K562 (cell line): ENCODE results near the gene RNPEPL1. TPM values are rescaled to one million over a fixed set of nuclear protein-coding genes. Genes with fewer than 3 reads are reported as not detected.
A peak's percentile ranks its signal among the peaks of the same experiment; 100 is the strongest.

Experiments used
- ATF1 ChIP-seq, 2 experiments: fragments of 450-650 bp in 1 of 2; IDR thresholded peaks; 2 replicates each; pipeline ENCODE4 v1.6.1; 2016; ENCODE audit warnings: missing compliant biosample characterization in 1 of 2, missing genetic modification characterization in 1 of 2
- ATF7 ChIP-seq: fragments of 450-650 bp; IDR thresholded peaks from 2 replicates; pipeline ENCODE4 v1.7.1; 2014; ENCODE audit warnings: mild to moderate bottlenecking, moderate library complexity
- CCNT2 ChIP-seq: IDR thresholded peaks from 2 replicates; pipeline ENCODE4 v1.6.1; 2011; ENCODE audit warnings: borderline replicate concordance, low read depth, mild to moderate bottlenecking, moderate library complexity, mixed read lengths, low read length; ENCODE audit not compliant: insufficient read length; ENCODE audit errors: extremely low read depth
- CTCF ChIP-seq, 3 experiments: IDR thresholded peaks in 2 of 3; conservative IDR thresholded peaks in 1 of 3; 2 replicates each; pipeline ENCODE4 v1.5.1; 2011 to 2012; ENCODE audit warnings: low read length in 3 of 3, mild to moderate bottlenecking in 3 of 3, control low read depth in 2 of 3, improper control_type of control experiment in 1 of 3, inconsistent platforms in 1 of 3, low read depth in 1 of 3, mixed read lengths in 1 of 3, moderate library complexity in 1 of 3; ENCODE audit not compliant: insufficient read depth in 2 of 3
- DMBX1 ChIP-seq: fragments of 250-450 bp; sonication (Bioruptor Pico); IDR thresholded peaks from 2 replicates; pipeline ENCODE4 v1.8.0; 2022; ENCODE audit warnings: inconsistent platforms, mild to moderate bottlenecking, moderate library complexity, borderline replicate concordance
- FOXM1 ChIP-seq, 2 experiments: fragments of 450-650 bp in 1 of 2; sonication (generic) in 1 of 2; formaldehyde crosslinking in 1 of 2; IDR thresholded peaks; 2 replicates each; pipeline versions ENCODE4 v1.6.1 to v1.9.0; 2017 to 2022; ENCODE audit warnings: low read depth in 2 of 2, mild to moderate bottlenecking in 2 of 2, missing genetic modification reagents in 1 of 2, moderate library complexity in 1 of 2
- ILF3 ChIP-seq: fragments of 450-650 bp; IDR thresholded peaks from 2 replicates; pipeline ENCODE4 v1.6.1; 2018; ENCODE audit warnings: antibody characterized with exemption, mild to moderate bottlenecking, moderate library complexity, borderline replicate concordance
- MNT ChIP-seq, 2 experiments: fragments of 450-650 bp; conservative IDR thresholded peaks; 2 replicates each; pipeline ENCODE4 v1.6.1; 2017; ENCODE audit warnings: mild to moderate bottlenecking in 2 of 2, moderate library complexity in 2 of 2
- MTA3 ChIP-seq: fragments of 450-650 bp; formaldehyde crosslinking; IDR thresholded peaks from 2 replicates; pipeline ENCODE4 v1.6.1; 2017; ENCODE audit warnings: mild to moderate bottlenecking, borderline replicate concordance
- MYC ChIP-seq, 2 experiments: fragments of 250-450 bp in 1 of 2; sonication (Bioruptor Pico) in 1 of 2; IDR thresholded peaks; 2 replicates each; pipeline versions ENCODE4 v1.5.1 to v1.6.1; 2012 to 2021; ENCODE audit warnings: low read depth in 2 of 2, borderline replicate concordance in 1 of 2, improper control_type of control experiment in 1 of 2, low read length in 1 of 2, mild to moderate bottlenecking in 1 of 2, moderate library complexity in 1 of 2
- NFXL1 ChIP-seq: fragments of 450-650 bp; formaldehyde crosslinking; IDR thresholded peaks from 2 replicates; pipeline ENCODE4 v1.4.0; 2021; ENCODE audit warnings: mild to moderate bottlenecking
- NRF1 ChIP-seq, 2 experiments: fragments of 450-650 bp; IDR thresholded peaks in 1 of 2; conservative IDR thresholded peaks in 1 of 2; 2 replicates each; pipeline ENCODE4 v1.6.1; 2014; ENCODE audit warnings: mild to moderate bottlenecking in 2 of 2
- PHF20 ChIP-seq: fragments of 450-650 bp; IDR thresholded peaks from 2 replicates; pipeline ENCODE4 v1.6.1; 2018; ENCODE audit not compliant: partially characterized antibody
- POLR2A ChIP-seq: fragments of 450-650 bp; conservative IDR thresholded peaks from 2 replicates; pipeline ENCODE4 v1.6.1; 2016
- SAP30 ChIP-seq: fragments of 200-600 bp; sonication (generic); IDR thresholded peaks from 2 replicates; pipeline ENCODE4 v1.6.1; 2012; ENCODE audit warnings: borderline replicate concordance, low read depth, mild to moderate bottlenecking, moderate library complexity, low read length, control low read depth, inconsistent platforms; ENCODE audit not compliant: insufficient read depth, poor library complexity, severe bottlenecking
- TBP ChIP-seq: optimal IDR thresholded peaks from 2 replicates; pipeline ENCODE3; 2011; ENCODE audit warnings: low read depth, low read length, improper control_type of control experiment
- ZKSCAN1 ChIP-seq: fragments of 150-350 bp; IDR thresholded peaks from 2 replicates; pipeline ENCODE4 v1.6.1; 2016; ENCODE audit warnings: low read depth, low read length
- ZNF583 ChIP-seq: fragments of 250-450 bp; sonication (Bioruptor Pico); IDR thresholded peaks from 2 replicates; pipeline ENCODE4 v1.4.0; 2020
- ZNF766 ChIP-seq: fragments of 200-800 bp; sonication (Bioruptor generic); conservative IDR thresholded peaks from 2 replicates; pipeline ENCODE4 v1.6.1; 2016; ENCODE audit warnings: missing genetic modification characterization, missing compliant biosample characterization
- polyA plus RNA-seq, 8 experiments: library from polyadenylated mRNA; depleted of rRNA in 4 of 8; stranded (reverse) in 5 of 8; unstranded in 3 of 8; fragments of >200 nt; fragmentation: Nextera tagmentation in 2 of 8; fragmentation: Illumina TruSeq in 1 of 8; extraction: Ambion mirVana in 2 of 8; extraction: Trizol in 1 of 8; gene quantifications; 2 replicates each; pipeline versions ENCODE4 v1.2.1 to v1.2.3, GENCODE V29; 2011 to 2014; ENCODE audit warnings: inconsistent platforms in 1 of 8, missing spikeins in 1 of 8
- total RNA-seq, 7 experiments: library from RNA; depleted of rRNA in 6 of 7; stranded (reverse); fragments of >200 nt in 6 of 7; fragmentation: Illumina TruSeq in 2 of 7; extraction: Trizol in 2 of 7; gene quantifications; 2 replicates each; pipeline versions ENCODE4 v1.2.1 to v1.2.3, GENCODE V29; 2011 to 2021; ENCODE audit warnings: low replicate concordance in 1 of 7

The RNPEPL1 gene
- total and polyA plus RNA-seq, 9 of the 15 experiments (the other 6 are each of a cell fraction or from before 2014, with no cell fraction given): 0.07 to 38.7 (median 5.6) TPM

GRCh38 chr2:240560480-240561324 lies 7.6 kb upstream of the RNPEPL1 start (continued):
- TF ChIP-seq ILF3: no peak
- TF ChIP-seq NFXL1: no peak
- peak; percentile 83 for TF ChIP-seq TBP
- TF ChIP-seq FOXM1 (IDR thresholded peaks at IDR 0.05; ENCODE audit: low read depth): no peak
- TF ChIP-seq FOXM1 (CRISPR knock-in tag; IDR thresholded peaks at IDR 0.05; ENCODE audit: low read depth): no peak
- TF ChIP-seq NRF1 (conservative IDR thresholded peaks at IDR 0.05 in 1 of 2, IDR thresholded peaks at IDR 0.05 in 1 of 2): peak; percentile 83 to 85; a peak in 3 of 4 replicates
- peak in 2 of 3 experiments; percentile 14 to 16; a peak in 3 of 6 replicates for TF ChIP-seq CTCF (IDR thresholded peaks at IDR 0.05 in 2 of 3, conservative IDR thresholded peaks at IDR 0.05 in 1 of 3; ENCODE audit: insufficient read depth in 2 of 3, low read depth in 1 of 3, low read length in 3 of 3)
- TF ChIP-seq ATF7: peak; percentile 59; the same call in 1 of the 2 replicates
- TF ChIP-seq ZKSCAN1: peak; percentile 5; the same call in 1 of the 2 replicates
- peak; percentile 26 to 58; a peak in 2 of 4 replicates for TF ChIP-seq MNT (conservative IDR thresholded peaks at IDR 0.05)
- no peak for TF ChIP-seq ATF1 (CRISPR knock-in tag; IDR thresholded peaks at IDR 0.05)
- peak; percentile 59 for TF ChIP-seq ATF1 (tag; IDR thresholded peaks at IDR 0.05)
- TF ChIP-seq MYC (IDR thresholded peaks at IDR 0.05; ENCODE audit: low read depth, low read length): peak; percentile 91
- no peak for TF ChIP-seq MYC (CRISPR knock-in tag; IDR thresholded peaks at IDR 0.05; ENCODE audit: borderline replicate concordance, low read depth)
- peak; percentile 62; the same call in 1 of the 2 replicates for TF ChIP-seq POLR2A
- peak; percentile 82 for TF ChIP-seq DMBX1 (CRISPR knock-in tag)
- TF ChIP-seq PHF20: no peak
- TF ChIP-seq MTA3: 0 out of 2 replicates have a peak, but pooled peaks have one; percentile 5
- TF ChIP-seq ZNF766 (CRISPR knock-in tag): peak; percentile 89
- TF ChIP-seq CCNT2: peak; percentile 58
- peak; percentile 16 for TF ChIP-seq SAP30
- TF ChIP-seq ZNF583 (CRISPR knock-in tag): peak; percentile 60; the same call in 1 of the 2 replicates
